Body of pancreas (tissue), 4 donors: Measurements from ENCODE around the gene VAV1.

Source experiments
- CTCF ChIP-seq, 7 experiments: fragments of 450-650 bp in 4 of 7; fragments of 200-600 bp in 3 of 7; sonication (generic) in 3 of 7; IDR thresholded peaks; one replicate each; pipeline ENCODE4 v1.5.1; 2016 to 2019; ENCODE audit warnings: antibody characterized with exemption in 7 of 7
- POLR2A ChIP-seq, 3 donors: fragments of 450-650 bp; IDR thresholded peaks; one replicate each; pipeline ENCODE4 v1.6.1; 2016; ENCODE audit warnings: antibody characterized with exemption in 3 of 3, mild to moderate bottlenecking in 2 of 3

GRCh38 chr19:6826281-6826920 is 53.9 kb downstream of the VAV1 start:
- TF ChIP-seq CTCF (IDR thresholded peaks at IDR 0.05), result no peak
- no peak for TF ChIP-seq POLR2A (IDR thresholded peaks at IDR 0.05)
